Neural cell (in vitro differentiated cells): ENCODE results near the gene CROT.

ENCODE experiments used
- TAF1 ChIP-seq: IDR thresholded peaks from 2 replicates; pipeline ENCODE4 v1.6.1; 2012; ENCODE audit warnings: low read depth
- TF ChIP-seq, protein P1 (sequence below): fragments of 450-650 bp; IDR thresholded peaks from 2 replicates; pipeline ENCODE4 v1.5.1; 2014; ENCODE audit warnings: antibody characterized with exemption, mild to moderate bottlenecking, moderate library complexity; ENCODE audit not compliant: poor library complexity, severe bottlenecking

DNA sequence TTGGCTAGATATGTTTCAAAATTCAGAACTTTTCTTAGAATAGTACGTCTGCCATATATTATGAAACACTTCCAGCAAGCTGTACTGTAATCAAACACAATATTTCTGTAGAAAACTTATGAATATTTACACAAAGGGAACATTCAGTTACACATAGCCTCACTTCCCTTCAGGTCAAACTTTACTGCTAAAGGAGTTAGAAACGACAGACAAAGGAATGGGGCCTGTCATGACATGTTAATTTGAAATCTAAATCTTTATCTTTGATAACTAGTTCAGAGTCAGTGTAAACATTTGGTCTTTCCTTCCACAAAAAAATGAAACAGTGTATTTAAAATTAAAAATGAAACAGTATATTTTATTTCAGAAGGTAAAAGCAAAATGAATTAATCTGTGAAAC is 1.0 kb upstream of the CROT start:
- TF ChIP-seq, protein P1, sequence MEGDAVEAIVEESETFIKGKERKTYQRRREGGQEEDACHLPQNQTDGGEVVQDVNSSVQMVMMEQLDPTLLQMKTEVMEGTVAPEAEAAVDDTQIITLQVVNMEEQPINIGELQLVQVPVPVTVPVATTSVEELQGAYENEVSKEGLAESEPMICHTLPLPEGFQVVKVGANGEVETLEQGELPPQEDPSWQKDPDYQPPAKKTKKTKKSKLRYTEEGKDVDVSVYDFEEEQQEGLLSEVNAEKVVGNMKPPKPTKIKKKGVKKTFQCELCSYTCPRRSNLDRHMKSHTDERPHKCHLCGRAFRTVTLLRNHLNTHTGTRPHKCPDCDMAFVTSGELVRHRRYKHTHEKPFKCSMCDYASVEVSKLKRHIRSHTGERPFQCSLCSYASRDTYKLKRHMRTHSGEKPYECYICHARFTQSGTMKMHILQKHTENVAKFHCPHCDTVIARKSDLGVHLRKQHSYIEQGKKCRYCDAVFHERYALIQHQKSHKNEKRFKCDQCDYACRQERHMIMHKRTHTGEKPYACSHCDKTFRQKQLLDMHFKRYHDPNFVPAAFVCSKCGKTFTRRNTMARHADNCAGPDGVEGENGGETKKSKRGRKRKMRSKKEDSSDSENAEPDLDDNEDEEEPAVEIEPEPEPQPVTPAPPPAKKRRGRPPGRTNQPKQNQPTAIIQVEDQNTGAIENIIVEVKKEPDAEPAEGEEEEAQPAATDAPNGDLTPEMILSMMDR, result no peak
- no peak for TF ChIP-seq TAF1
